Thyroid gland (tissue), 4 donors: Measurements from ENCODE around the gene NCKAP5.

Experiments
- POLR2A ChIP-seq, 2 donors: fragments of 450-650 bp; IDR thresholded peaks; one replicate each; pipeline ENCODE4 v1.6.1; 2017; ENCODE audit warnings: antibody characterized with exemption in 2 of 2, mild to moderate bottlenecking in 2 of 2, moderate library complexity in 1 of 2
- TF ChIP-seq, protein P1 (sequence below), 6 experiments: fragments of 200-600 bp in 3 of 6; fragments of 450-650 bp in 3 of 6; sonication (generic) in 3 of 6; IDR thresholded peaks; one replicate each; pipeline ENCODE4 v1.5.1; 2016 to 2019; ENCODE audit warnings: antibody characterized with exemption in 6 of 6, mild to moderate bottlenecking in 2 of 6, inconsistent platforms in 1 of 6, moderate library complexity in 1 of 6

- TF ChIP-seq, protein P1, sequence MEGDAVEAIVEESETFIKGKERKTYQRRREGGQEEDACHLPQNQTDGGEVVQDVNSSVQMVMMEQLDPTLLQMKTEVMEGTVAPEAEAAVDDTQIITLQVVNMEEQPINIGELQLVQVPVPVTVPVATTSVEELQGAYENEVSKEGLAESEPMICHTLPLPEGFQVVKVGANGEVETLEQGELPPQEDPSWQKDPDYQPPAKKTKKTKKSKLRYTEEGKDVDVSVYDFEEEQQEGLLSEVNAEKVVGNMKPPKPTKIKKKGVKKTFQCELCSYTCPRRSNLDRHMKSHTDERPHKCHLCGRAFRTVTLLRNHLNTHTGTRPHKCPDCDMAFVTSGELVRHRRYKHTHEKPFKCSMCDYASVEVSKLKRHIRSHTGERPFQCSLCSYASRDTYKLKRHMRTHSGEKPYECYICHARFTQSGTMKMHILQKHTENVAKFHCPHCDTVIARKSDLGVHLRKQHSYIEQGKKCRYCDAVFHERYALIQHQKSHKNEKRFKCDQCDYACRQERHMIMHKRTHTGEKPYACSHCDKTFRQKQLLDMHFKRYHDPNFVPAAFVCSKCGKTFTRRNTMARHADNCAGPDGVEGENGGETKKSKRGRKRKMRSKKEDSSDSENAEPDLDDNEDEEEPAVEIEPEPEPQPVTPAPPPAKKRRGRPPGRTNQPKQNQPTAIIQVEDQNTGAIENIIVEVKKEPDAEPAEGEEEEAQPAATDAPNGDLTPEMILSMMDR (IDR thresholded peaks at IDR 0.05) = no peak
- no peak for TF ChIP-seq POLR2A (IDR thresholded peaks at IDR 0.05)
Measured at GRCh38 chr2:132741754-132742153, 826.5 kb downstream of the NCKAP5 start.
